ENCODE results near the gene GSPT1.

DNA sequence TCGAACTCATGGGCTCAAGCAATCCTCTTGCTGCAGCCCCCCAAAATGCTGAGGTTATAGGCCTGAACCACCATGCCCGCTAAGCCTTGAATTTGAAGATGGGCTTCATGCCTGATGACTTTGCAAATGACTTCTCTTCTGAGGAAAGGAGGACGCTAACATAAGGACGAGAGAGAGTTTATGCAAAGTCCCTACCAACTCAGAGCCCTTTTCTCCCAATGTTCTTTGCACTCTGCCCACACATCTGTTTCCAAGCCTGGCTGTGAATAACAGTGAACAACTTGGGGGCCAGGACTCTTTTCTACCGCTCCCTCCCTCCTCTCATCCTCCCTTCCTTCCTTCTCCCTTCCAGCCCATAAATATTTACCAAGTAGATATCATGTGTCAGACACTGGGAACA lies 34.6 kb upstream of the GSPT1 start:
- TF ChIP-seq ZNF70 (CRISPR knock-in tag; IDR thresholded peaks at IDR 0.05) (no peak), TOX (CRISPR knock-in tag; IDR thresholded peaks at IDR 0.05; ENCODE audit: borderline replicate concordance) (no peak), SNAI2 (CRISPR knock-in tag; IDR thresholded peaks at IDR 0.05) (no peak), GLIS3 (CRISPR knock-in tag; IDR thresholded peaks at IDR 0.05) (no peak), CSDC2 (CRISPR knock-in tag; IDR thresholded peaks at IDR 0.05) (no peak)
- TF ChIP-seq, protein P1, sequence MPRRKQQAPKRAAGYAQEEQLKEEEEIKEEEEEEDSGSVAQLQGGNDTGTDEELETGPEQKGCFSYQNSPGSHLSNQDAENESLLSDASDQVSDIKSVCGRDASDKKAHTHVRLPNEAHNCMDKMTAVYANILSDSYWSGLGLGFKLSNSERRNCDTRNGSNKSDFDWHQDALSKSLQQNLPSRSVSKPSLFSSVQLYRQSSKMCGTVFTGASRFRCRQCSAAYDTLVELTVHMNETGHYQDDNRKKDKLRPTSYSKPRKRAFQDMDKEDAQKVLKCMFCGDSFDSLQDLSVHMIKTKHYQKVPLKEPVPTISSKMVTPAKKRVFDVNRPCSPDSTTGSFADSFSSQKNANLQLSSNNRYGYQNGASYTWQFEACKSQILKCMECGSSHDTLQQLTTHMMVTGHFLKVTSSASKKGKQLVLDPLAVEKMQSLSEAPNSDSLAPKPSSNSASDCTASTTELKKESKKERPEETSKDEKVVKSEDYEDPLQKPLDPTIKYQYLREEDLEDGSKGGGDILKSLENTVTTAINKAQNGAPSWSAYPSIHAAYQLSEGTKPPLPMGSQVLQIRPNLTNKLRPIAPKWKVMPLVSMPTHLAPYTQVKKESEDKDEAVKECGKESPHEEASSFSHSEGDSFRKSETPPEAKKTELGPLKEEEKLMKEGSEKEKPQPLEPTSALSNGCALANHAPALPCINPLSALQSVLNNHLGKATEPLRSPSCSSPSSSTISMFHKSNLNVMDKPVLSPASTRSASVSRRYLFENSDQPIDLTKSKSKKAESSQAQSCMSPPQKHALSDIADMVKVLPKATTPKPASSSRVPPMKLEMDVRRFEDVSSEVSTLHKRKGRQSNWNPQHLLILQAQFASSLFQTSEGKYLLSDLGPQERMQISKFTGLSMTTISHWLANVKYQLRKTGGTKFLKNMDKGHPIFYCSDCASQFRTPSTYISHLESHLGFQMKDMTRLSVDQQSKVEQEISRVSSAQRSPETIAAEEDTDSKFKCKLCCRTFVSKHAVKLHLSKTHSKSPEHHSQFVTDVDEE (CRISPR knock-in tag; IDR thresholded peaks at IDR 0.05) = no peak
- TF ChIP-seq, protein P2, sequence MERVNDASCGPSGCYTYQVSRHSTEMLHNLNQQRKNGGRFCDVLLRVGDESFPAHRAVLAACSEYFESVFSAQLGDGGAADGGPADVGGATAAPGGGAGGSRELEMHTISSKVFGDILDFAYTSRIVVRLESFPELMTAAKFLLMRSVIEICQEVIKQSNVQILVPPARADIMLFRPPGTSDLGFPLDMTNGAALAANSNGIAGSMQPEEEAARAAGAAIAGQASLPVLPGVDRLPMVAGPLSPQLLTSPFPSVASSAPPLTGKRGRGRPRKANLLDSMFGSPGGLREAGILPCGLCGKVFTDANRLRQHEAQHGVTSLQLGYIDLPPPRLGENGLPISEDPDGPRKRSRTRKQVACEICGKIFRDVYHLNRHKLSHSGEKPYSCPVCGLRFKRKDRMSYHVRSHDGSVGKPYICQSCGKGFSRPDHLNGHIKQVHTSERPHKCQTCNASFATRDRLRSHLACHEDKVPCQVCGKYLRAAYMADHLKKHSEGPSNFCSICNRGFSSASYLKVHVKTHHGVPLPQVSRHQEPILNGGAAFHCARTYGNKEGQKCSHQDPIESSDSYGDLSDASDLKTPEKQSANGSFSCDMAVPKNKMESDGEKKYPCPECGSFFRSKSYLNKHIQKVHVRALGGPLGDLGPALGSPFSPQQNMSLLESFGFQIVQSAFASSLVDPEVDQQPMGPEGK (CRISPR knock-in tag; IDR thresholded peaks at IDR 0.05; ENCODE audit: borderline replicate concordance) = no peak
